DOHH2 (cell line): ENCODE measurements around the gene SMAP1.

Experiments used
- H3F3A ChIP-seq: fragments of 200-600 bp; sonication (generic), shearing (Covaris generic); 2 replicates; pipeline ENCODE4 v1.6.0; 2016; ENCODE audit warnings: antibody characterized with exemption, mild to moderate bottlenecking; ENCODE audit not compliant: control insufficient read depth, insufficient read depth
- H3K27ac ChIP-seq: fragments of 200-600 bp; sonication (generic); 2 replicates; pipeline ENCODE4 v1.5.1; 2014; ENCODE audit warnings: low read depth, mild to moderate bottlenecking, low read length, moderate library complexity
- H3K27me3 ChIP-seq: fragments of 200-600 bp; sonication (generic); 2 replicates; pipeline ENCODE4 v1.6.1; 2014; ENCODE audit warnings: mild to moderate bottlenecking, low read length, mixed read lengths; ENCODE audit not compliant: control insufficient read depth
- H3K36me3 ChIP-seq: fragments of 200-600 bp; sonication (generic); 2 replicates; pipeline ENCODE4 v1.6.1; 2014; ENCODE audit warnings: mild to moderate bottlenecking, low read length, moderate library complexity, mixed read lengths; ENCODE audit not compliant: control insufficient read depth
- H3K4me1 ChIP-seq: fragments of 200-600 bp; sonication (generic); 2 replicates; pipeline ENCODE4 v1.6.1; 2014; ENCODE audit warnings: mild to moderate bottlenecking, low read length, mixed read lengths; ENCODE audit not compliant: control insufficient read depth
- H3K4me2 ChIP-seq: fragments of 200-600 bp; sonication (generic); 2 replicates; pipeline ENCODE4 v1.6.0; 2014; ENCODE audit warnings: mild to moderate bottlenecking, low read length, moderate library complexity
- H3K4me3 ChIP-seq: fragments of 200-600 bp; sonication (generic); 2 replicates; pipeline ENCODE4 v1.5.1; 2014; ENCODE audit warnings: mild to moderate bottlenecking, low read length, mixed read lengths
- H3K79me2 ChIP-seq: fragments of 200-600 bp; sonication (generic); 2 replicates; pipeline ENCODE4 v1.6.1; 2014; ENCODE audit warnings: mild to moderate bottlenecking, low read length, mixed read lengths; ENCODE audit not compliant: control insufficient read depth
- H3K9me2 ChIP-seq: fragments of 200-600 bp; sonication (generic); replicated peaks from 2 replicates; pipeline ENCODE4 v1.6.1; 2014; ENCODE audit warnings: mild to moderate bottlenecking, low read length, mixed read lengths; ENCODE audit not compliant: control insufficient read depth
- H3K9me3 ChIP-seq: fragments of 200-600 bp; sonication (generic); 2 replicates; pipeline ENCODE4 v1.6.1; 2014; ENCODE audit warnings: antibody characterized with exemption, low read length, mixed read lengths; ENCODE audit not compliant: control insufficient read depth, insufficient read depth
- H4K20me1 ChIP-seq: fragments of 200-600 bp; sonication (generic); 2 replicates; pipeline ENCODE4 v1.6.0; 2014; ENCODE audit warnings: low read depth, mild to moderate bottlenecking, antibody characterized with exemption, low read length, moderate library complexity; ENCODE audit not compliant: control insufficient read depth, insufficient read depth
- EZH2phosphoT487 ChIP-seq: fragments of 200-600 bp; sonication (generic); IDR thresholded peaks from 2 replicates; pipeline ENCODE4 v1.6.1; 2017; ENCODE audit warnings: borderline replicate concordance, mild to moderate bottlenecking, antibody characterized with exemption, low read length, moderate library complexity, mixed read lengths
- TF ChIP-seq, protein P1 (sequence below): fragments of 200-600 bp; sonication (generic); IDR thresholded peaks from one replicate; pipeline ENCODE4 v1.5.1; 2014; ENCODE audit warnings: antibody characterized with exemption, mild to moderate bottlenecking, low read depth, low read length; ENCODE audit not compliant: poor library complexity, severe bottlenecking

The SMAP1 gene

DNA sequence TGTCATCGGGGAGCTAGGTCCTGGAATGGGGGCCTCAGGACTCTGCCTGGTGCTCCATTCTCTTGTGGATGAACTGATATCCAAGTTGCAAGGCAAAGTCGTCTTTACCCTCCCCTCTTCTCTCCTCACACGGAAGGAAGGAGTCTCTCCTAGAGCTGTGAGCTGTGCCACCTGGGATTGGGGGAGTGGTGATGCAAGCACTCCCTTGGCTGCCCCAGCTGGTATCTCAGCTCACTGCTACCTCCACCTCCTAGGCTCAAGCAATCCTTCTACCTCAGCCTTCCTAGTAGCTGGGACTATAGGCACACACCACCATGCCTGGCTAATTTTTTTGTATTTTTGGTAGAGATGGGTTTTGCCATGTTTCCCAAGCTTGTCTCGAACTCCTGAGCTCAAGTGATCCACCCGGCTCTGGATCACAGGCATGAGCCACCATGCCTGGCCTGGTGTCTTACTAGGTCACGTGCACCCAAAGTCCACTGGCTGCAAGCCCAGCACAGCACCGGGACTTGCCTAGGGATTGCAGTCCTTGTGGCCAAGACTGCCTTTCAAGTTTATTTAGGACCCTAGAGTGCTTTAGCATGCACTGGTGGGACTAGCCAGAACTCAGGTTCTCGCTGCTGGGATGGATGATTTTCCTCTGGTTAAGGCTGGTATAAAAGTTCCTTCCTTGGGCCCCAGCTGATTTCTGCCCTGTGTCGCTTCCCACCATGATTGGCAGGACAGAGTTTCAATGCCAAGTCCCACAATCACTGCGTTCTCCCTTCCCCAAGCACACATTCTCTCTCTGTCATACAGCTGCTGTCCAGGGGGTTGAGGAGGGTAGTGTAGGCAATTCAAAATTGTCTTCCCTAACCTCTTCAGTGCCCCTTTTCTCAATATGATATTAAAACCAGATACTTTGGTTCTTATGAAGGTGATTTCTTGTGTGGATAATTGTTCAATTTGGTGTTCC, 33.5 kb downstream of the SMAP1 start:
- TF ChIP-seq, protein P1, sequence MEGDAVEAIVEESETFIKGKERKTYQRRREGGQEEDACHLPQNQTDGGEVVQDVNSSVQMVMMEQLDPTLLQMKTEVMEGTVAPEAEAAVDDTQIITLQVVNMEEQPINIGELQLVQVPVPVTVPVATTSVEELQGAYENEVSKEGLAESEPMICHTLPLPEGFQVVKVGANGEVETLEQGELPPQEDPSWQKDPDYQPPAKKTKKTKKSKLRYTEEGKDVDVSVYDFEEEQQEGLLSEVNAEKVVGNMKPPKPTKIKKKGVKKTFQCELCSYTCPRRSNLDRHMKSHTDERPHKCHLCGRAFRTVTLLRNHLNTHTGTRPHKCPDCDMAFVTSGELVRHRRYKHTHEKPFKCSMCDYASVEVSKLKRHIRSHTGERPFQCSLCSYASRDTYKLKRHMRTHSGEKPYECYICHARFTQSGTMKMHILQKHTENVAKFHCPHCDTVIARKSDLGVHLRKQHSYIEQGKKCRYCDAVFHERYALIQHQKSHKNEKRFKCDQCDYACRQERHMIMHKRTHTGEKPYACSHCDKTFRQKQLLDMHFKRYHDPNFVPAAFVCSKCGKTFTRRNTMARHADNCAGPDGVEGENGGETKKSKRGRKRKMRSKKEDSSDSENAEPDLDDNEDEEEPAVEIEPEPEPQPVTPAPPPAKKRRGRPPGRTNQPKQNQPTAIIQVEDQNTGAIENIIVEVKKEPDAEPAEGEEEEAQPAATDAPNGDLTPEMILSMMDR = no peak
- TF ChIP-seq EZH2phosphoT487 = no peak
- no peak overlapping the region for H3K4me3 ChIP-seq
- H3K27ac ChIP-seq = no peak overlapping the region
- no peaks in the 10 kb centered on the region for H3F3A ChIP-seq
- no peaks in the 10 kb centered on the region for H3K27me3 ChIP-seq
- no peak overlapping the region for H3K4me2 ChIP-seq
- 0 out of 2 replicates have a peak, but pooled peaks cover 7% of the 10 kb centered on the region for H4K20me1 ChIP-seq
- no peaks in the 10 kb centered on the region for H3K4me1 ChIP-seq
- H3K79me2 ChIP-seq = peaks cover 56% of the 10 kb centered on the region
- no peaks in the 10 kb centered on the region for H3K9me2 ChIP-seq
- H3K9me3 ChIP-seq = no peaks in the 10 kb centered on the region
- H3K36me3 ChIP-seq = no peaks in the 10 kb centered on the region

- Histone ChIP-seq H3K9me2 (no peaks in the 10 kb centered on the region), H3K9me3 (no peaks in the 10 kb centered on the region), H3K4me1 (no peaks in the 10 kb centered on the region), H3K27ac (no peak overlapping the region), H3K4me3 (no peak overlapping the region), H3K36me3 (no peaks in the 10 kb centered on the region), H3K79me2 (peaks cover 39% of the 10 kb centered on the region), H3K4me2 (no peak overlapping the region), H3K27me3 (no peaks in the 10 kb centered on the region), H3F3A (no peaks in the 10 kb centered on the region), H4K20me1 (0 out of 2 replicates have a peak, but pooled peaks cover 7% of the 10 kb centered on the region)
- no peak for TF ChIP-seq EZH2phosphoT487
- TF ChIP-seq, protein P1 = no peak
These were observed 38.1 kb downstream of the SMAP1 start for GRCh38 chr6:70705772-70706171.

- Histone ChIP-seq H3K79me2 (peaks cover 35% of the 10 kb centered on the region), H3K4me2 (no peak overlapping the region), H3K9me2 (no peaks in the 10 kb centered on the region), H4K20me1 (0 out of 2 replicates have a peak, but pooled peaks cover 7% of the 10 kb centered on the region), H3K9me3 (no peaks in the 10 kb centered on the region), H3K27ac (no peak overlapping the region), H3F3A (no peaks in the 10 kb centered on the region), H3K4me1 (no peaks in the 10 kb centered on the region), H3K4me3 (no peak overlapping the region), H3K27me3 (no peaks in the 10 kb centered on the region), H3K36me3 (no peaks in the 10 kb centered on the region)
- TF ChIP-seq EZH2phosphoT487 = no peak
- TF ChIP-seq, protein P1 = peak; percentile 57
These were observed 38.9 kb downstream of the SMAP1 start for GRCh38 chr6:70706491-70707123.
